GM20431 (cell line): Measurements from ENCODE around the gene CDK18.

ENCODE experiments used
- in situ Hi-C: fragments of 300-500 bp; cut with MseI, MboI; formaldehyde crosslinking; loops from one replicate; pipeline ENCODE4 v1.15.0; 2020; ENCODE audit warnings: low sequenced_read_pairs; ENCODE audit not compliant: unreplicated experiment

The CDK18 gene

GRCh38 chr1:205518661-205519540 is 14.4 kb downstream of the CDK18 start:
- in situ Hi-C loops, result no loop called here

DNA sequence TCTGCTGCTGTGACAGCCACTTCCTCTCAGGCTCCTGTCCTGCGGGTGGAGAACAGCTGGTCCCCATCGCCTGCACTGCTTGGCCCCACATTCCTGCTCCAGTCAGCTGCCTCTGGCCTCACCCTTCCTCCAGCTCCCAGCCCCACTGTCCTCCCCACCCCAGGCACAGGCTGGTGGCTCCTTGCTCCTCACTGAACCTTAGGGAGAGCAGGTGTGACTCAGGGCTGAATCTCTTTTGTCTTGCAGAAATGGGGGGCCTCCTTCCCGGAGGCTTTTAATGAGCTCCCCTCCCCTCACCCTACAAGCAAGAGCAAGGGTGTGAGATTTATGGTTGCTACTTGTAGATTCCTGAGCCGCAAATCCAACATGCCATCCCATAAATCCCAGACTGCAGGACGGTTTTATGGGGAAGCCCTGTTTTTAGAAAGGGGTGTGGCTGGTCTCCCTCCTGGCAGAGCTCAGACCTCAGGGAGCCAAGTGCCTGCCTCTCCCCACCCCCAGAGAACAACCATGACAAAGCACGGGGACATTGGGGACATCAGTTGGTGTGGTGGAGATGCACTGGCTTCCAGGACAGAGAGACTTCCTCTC is 15.2 kb downstream of the CDK18 start:
- in situ Hi-C loops, result no loop called here

GRCh38 chr1:205520709-205521108 is 16.2 kb downstream of the CDK18 start:
- in situ Hi-C loops, result no loop called here

GRCh38 chr1:205521686-205522085 is 17.2 kb downstream of the CDK18 start:
- in situ Hi-C loops, result no loop called here

- in situ Hi-C loops, result no loop called here
Measured at GRCh38 chr1:205522692-205523091, 18.2 kb downstream of the CDK18 start.

DNA sequence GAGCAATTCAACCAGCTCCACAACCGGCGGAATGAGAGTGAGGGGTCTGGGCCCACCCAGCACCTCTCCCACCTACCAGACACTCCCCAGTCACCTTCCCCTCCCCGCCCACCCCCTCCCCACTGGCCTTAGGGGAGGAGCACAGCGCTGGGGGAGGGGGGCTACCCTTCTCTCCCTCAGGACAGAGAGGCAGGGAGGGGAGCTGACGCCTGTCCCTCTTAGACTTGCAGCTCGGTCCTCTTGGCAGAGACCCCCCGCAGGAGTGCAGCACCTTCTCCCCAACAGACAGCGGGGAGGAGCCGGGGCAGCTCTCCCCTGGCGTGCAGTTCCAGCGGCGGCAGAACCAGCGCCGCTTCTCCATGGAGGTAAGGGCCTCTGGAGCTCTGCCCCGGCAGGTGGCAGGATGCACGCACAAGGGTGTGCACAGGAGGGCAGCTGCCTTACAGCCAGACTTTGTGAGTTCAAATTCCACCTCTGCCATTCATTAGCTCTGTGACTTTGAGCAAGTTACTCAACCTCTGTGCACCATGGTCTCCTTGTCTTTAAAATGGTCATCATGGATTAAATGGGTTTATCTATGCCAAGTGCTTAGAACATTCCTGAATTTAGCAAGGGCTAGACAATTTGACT is 18.9 kb downstream of the CDK18 start:
- in situ Hi-C loops, result no loop called here

DNA sequence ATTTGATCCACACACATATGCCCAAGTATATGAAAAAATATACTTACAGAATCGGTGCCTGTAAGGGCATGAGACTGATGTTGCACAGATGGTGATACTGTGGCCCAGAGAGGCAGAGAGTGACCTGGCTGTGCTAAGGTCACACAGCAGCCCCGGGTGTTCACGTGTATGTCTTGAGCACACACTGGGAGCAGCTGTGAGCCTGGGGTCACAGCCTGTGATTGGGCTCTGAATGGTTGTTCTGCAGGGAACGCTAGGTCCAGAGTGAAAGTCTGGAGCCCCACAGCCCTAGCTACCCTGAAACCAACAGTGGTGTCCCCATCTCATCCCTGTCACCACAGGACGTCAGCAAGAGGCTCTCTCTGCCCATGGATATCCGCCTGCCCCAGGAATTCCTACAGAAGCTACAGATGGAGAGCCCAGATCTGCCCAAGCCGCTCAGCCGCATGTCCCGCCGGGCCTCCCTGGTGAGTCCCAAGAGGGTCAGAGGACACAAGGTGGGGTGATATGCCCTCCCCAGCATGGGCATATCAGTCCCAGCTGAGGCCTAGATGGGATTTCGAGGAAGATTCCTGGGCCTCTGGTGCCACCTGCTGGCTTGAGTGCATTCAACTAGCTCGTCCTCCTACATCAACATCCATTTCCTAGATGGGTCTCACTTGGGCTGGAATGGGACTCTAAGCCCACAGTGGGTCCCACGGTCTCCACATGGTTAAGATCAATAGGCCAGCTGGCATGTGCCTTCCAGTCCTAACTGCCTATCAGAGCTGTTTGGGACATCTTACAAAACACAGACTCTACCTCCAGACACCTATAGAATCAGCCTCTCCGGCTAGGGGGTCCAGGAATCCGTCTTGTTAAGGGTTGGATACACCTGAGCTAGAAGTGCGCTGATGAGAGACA is 19.7 kb downstream of the CDK18 start:
- in situ Hi-C loops, result no loop called here

DNA sequence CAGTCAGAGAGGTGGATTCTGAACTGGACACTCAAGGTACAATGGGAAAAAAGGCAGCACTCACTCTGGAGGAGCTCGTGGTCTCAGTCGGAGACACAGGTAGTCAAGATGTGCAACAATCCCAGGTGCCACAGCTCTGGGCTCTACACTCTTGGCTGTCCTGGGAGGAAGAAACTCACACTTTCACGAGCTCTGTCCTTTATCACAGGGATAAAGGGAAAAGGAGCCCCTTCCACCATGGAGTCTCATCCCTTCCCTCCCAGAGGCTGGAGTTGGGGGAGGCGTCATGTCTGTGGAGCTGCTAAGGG is 20.3 kb downstream of the CDK18 start:
- in situ Hi-C loops, result no loop called here

- in situ Hi-C loops, result no loop called here
Measured at GRCh38 chr1:205525495-205526285, 21.2 kb downstream of the CDK18 start.

- in situ Hi-C loops, result no loop called here
Measured at GRCh38 chr1:205526431-205526830, 22.0 kb downstream of the CDK18 start.

GRCh38 chr1:205527931-205528330 is 23.5 kb downstream of the CDK18 start:
- in situ Hi-C loops, result no loop called here

- in situ Hi-C loops, result no loop called here
Measured at GRCh38 chr1:205528446-205528886, 24.0 kb downstream of the CDK18 start.

DNA sequence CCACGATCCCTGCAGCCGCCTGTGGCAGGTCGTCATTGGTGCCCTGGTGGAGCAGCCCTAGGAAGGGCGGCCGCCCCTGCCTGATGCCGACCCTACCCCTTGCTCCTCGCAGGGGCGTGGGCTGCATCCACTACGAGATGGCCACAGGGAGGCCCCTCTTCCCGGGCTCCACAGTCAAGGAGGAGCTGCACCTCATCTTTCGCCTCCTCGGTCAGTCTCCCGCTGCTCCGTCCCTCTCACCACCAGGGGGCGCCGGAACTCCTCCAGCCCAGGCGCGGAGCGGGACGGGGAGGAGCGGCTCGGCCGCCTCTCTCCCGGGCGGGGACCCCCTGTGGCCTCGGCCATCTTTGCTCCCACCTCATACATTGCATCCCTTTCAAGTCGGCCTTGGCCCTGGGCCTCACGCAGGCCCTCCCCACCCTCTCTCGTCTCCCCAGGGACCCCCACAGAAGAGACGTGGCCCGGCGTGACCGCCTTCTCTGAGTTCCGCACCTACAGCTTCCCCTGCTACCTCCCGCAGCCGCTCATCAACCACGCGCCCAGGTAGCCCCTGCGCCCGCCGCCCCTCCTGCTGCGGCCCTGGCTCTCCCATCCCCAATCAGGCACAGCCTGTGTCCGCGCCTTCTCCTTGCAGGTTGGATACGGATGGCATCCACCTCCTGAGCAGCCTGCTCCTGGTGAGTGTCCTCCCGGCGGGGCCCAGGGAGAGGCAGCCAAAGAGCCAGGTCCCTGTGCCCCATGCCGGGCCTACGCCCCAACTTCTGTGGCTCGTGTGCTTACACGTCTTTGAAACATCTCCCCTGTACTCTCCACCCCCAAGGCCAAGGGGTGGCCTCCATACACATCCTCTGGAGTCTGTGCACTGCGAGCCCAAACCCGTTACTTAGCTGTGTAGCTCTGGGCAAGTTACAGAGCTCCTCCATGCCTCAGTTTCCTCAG is 24.7 kb downstream of the CDK18 start:
- in situ Hi-C loops, result no loop called here

- in situ Hi-C loops, result no loop called here
Measured at GRCh38 chr1:205530116-205530515, 25.6 kb downstream of the CDK18 start.

GRCh38 chr1:205531191-205532025 is 26.9 kb downstream of the CDK18 start:
- in situ Hi-C loops, result no loop called here

GRCh38 chr1:205532026-205532898 is 27.8 kb downstream of the CDK18 start:
- in situ Hi-C loops, result no loop called here
